SK-N-SH (cell line): ENCODE measurements around the gene SEC16A. TPM values are rescaled to one million over a fixed set of nuclear protein-coding genes. Genes with fewer than 3 reads are reported as not detected.

ENCODE experiments used
- CTCF ChIA-PET: fragments of 300-600, 350-600 bp; formaldehyde crosslinking; extraction: SDS; loops from one replicate; lab custom pipeline; 2021; lab: Yijun Ruan, JAX
- POLR2A ChIA-PET: fragments of 350-600 bp; sonication (Branson Sonifier 250); formaldehyde crosslinking; extraction: SDS; loops from one replicate; lab custom pipeline; 2020; ENCODE audit warnings: antibody characterized with exemption, inconsistent platforms; lab: Yijun Ruan, JAX
- DNase-seq: peaks from one replicate; pipeline ENCODE4 v3.0.0; 2012
- H2AFZ ChIP-seq: fragments of 200-600 bp; sonication (generic); 2 replicates; pipeline ENCODE4 v1.8.1; 2016; ENCODE audit warnings: antibody characterized with exemption, mild to moderate bottlenecking, low read depth
- H3F3A ChIP-seq: fragments of 200-600 bp; sonication (generic); replicated peaks from 2 replicates; pipeline ENCODE3; 2016; ENCODE audit warnings: antibody characterized with exemption, mild to moderate bottlenecking; ENCODE audit not compliant: insufficient read depth
- H3K27ac ChIP-seq, 2 experiments: fragments of 200-500 bp in 1 of 2; fragments of 200-600 bp in 1 of 2; sonication (Bioruptor generic) in 1 of 2; sonication (generic), shearing (Covaris generic) in 1 of 2; 2 replicates each; pipeline versions ENCODE4 v1.5.1 to v1.6.1; 2014 to 2016; ENCODE audit warnings: low read depth in 2 of 2, inconsistent platforms in 1 of 2, low read length in 1 of 2, mild to moderate bottlenecking in 1 of 2, mixed read lengths in 1 of 2
- H3K27me3 ChIP-seq: fragments of 200-600 bp; sonication (generic), shearing (Covaris generic); 2 replicates; pipeline ENCODE4 v1.6.1; 2016; ENCODE audit warnings: mixed run types; ENCODE audit not compliant: insufficient read depth
- H3K36me3 ChIP-seq, 2 experiments: fragments of 200-500 bp in 1 of 2; fragments of 200-600 bp in 1 of 2; sonication (Bioruptor generic) in 1 of 2; sonication (generic) in 1 of 2; replicated peaks in 1 of 2; 2 replicates each; pipeline versions ENCODE3 to v1.5.1; 2014 to 2016; ENCODE audit warnings: low read length in 1 of 2, mild to moderate bottlenecking in 1 of 2; ENCODE audit not compliant: insufficient read depth in 2 of 2, control insufficient read depth in 1 of 2
- H3K4me1 ChIP-seq, 2 experiments: fragments of 200-500 bp in 1 of 2; fragments of 200-600 bp in 1 of 2; sonication (Bioruptor generic) in 1 of 2; sonication (generic), shearing (Covaris generic) in 1 of 2; 2 replicates each; pipeline versions ENCODE4 v1.5.1 to v1.6.1; 2014 to 2016; ENCODE audit warnings: low read depth in 1 of 2, low read length in 1 of 2, mixed run types in 1 of 2; ENCODE audit not compliant: insufficient read depth in 2 of 2, control insufficient read depth in 1 of 2
- H3K4me2 ChIP-seq: fragments of 200-600 bp; sonication (generic), shearing (Covaris generic); 2 replicates; pipeline ENCODE4 v1.6.1; 2017; ENCODE audit warnings: mixed run types
- H3K4me3 ChIP-seq, 2 experiments: fragments of 200-500 bp in 1 of 2; fragments of 200-600 bp in 1 of 2; sonication (Bioruptor generic) in 1 of 2; sonication (generic), shearing (Covaris generic) in 1 of 2; 2 replicates each; pipeline versions ENCODE4 v1.5.1 to v1.8.1; 2014 to 2016; ENCODE audit warnings: low read depth in 2 of 2, inconsistent platforms in 1 of 2, low read length in 1 of 2, mild to moderate bottlenecking in 1 of 2, mixed read lengths in 1 of 2, moderate library complexity in 1 of 2
- H3K79me2 ChIP-seq: fragments of 200-600 bp; sonication (generic); 2 replicates; pipeline ENCODE4 v1.8.1; 2017; ENCODE audit warnings: mild to moderate bottlenecking; ENCODE audit not compliant: insufficient read depth
- H3K9ac ChIP-seq: fragments of 200-600 bp; sonication (generic); 2 replicates; pipeline ENCODE4 v1.6.1; 2017; ENCODE audit warnings: mixed run types
- H3K9me2 ChIP-seq: fragments of 200-600 bp; sonication (generic); 2 replicates; pipeline ENCODE4 v1.6.1; 2017; ENCODE audit warnings: mixed run types
- H3K9me3 ChIP-seq: fragments of 200-600 bp; sonication (generic); 2 replicates; pipeline ENCODE4 v1.6.1; 2017; ENCODE audit warnings: mixed run types, mild to moderate bottlenecking, moderate library complexity
- H4K20me1 ChIP-seq: fragments of 200-600 bp; sonication (generic); 2 replicates; pipeline ENCODE4 v1.6.1; 2017; ENCODE audit warnings: mild to moderate bottlenecking, mixed run types; ENCODE audit not compliant: insufficient read depth
- CHD2 ChIP-seq: fragments of 150-350 bp; IDR thresholded peaks from 2 replicates; pipeline ENCODE4 v1.6.1; 2018; ENCODE audit warnings: low read length; ENCODE audit not compliant: partially characterized antibody
- CTCF ChIP-seq: fragments of 200-600 bp; sonication (generic); IDR thresholded peaks from 2 replicates; pipeline ENCODE4 v1.6.1; 2017; ENCODE audit warnings: antibody characterized with exemption, mild to moderate bottlenecking, moderate library complexity
- ELF1 ChIP-seq: IDR thresholded peaks from 2 replicates; pipeline ENCODE4 v1.4.0; 2012
- FOSL2 ChIP-seq: IDR thresholded peaks from 2 replicates; pipeline ENCODE4 v1.4.0; 2012; ENCODE audit warnings: low read depth, mild to moderate bottlenecking, moderate library complexity, borderline replicate concordance
- FOXJ3 ChIP-seq: sonication (generic); formaldehyde crosslinking; IDR thresholded peaks from 2 replicates; pipeline ENCODE4 v1.5.1; 2020; ENCODE audit warnings: mild to moderate bottlenecking, missing genetic modification reagents
- GABPA ChIP-seq: IDR thresholded peaks from 2 replicates; pipeline ENCODE4 v1.4.0; 2012; ENCODE audit warnings: low read depth, mild to moderate bottlenecking
- MAX ChIP-seq: IDR thresholded peaks from 2 replicates; pipeline ENCODE4 v1.4.0; 2012; ENCODE audit warnings: low read depth
- NRF1 ChIP-seq: IDR thresholded peaks from 2 replicates; pipeline ENCODE4 v1.6.1; 2012; ENCODE audit warnings: low read depth, mild to moderate bottlenecking, low read length
- RCOR1 ChIP-seq: fragments of 150-350 bp; IDR thresholded peaks from 2 replicates; pipeline ENCODE4 v1.6.1; 2017; ENCODE audit warnings: antibody characterized with exemption, low read length
- REST ChIP-seq: IDR thresholded peaks from 2 replicates; pipeline ENCODE4 v1.6.1; 2012; ENCODE audit warnings: mild to moderate bottlenecking, low read depth, low read length, moderate library complexity
- RFX5 ChIP-seq: IDR thresholded peaks from 2 replicates; pipeline ENCODE4 v1.6.1; 2012; ENCODE audit warnings: mild to moderate bottlenecking, improper control_type of control experiment, low read length
- SMC3 ChIP-seq: IDR thresholded peaks from 2 replicates; pipeline ENCODE4 v1.6.1; 2012; ENCODE audit warnings: low read depth, low read length, improper control_type of control experiment
- TEAD4 ChIP-seq: IDR thresholded peaks from 2 replicates; pipeline ENCODE4 v1.4.0; 2012; ENCODE audit warnings: mild to moderate bottlenecking, borderline replicate concordance; ENCODE audit not compliant: insufficient read depth
- ZBTB33 ChIP-seq: IDR thresholded peaks from 2 replicates; pipeline ENCODE4 v1.4.0; 2012; ENCODE audit warnings: low read depth, borderline replicate concordance
- WGBS: methylation state at CpG from one replicate; pipeline ENCODE4 v1.1.6; 2017; ENCODE audit warnings: low lambda C conversion rate; 5-methylcytosine and 5-hydroxymethylcytosine counted together
- polyA plus RNA-seq, 3 experiments: library from polyadenylated mRNA; depleted of rRNA; stranded (reverse); fragments of >200 nt; gene quantifications; 2 replicates each; pipeline ENCODE4 v1.2.3, GENCODE V29; 2012

Gene SEC16A
- polyA plus RNA-seq, 1 of the 3 experiments (the other 2 are of a cell fraction): 25.9 TPM

GRCh38 chr9:136395020-136395340 lies 87.9 kb downstream of the SEC16A start:
- Histone ChIP-seq H3K79me2 (peaks cover 41% of the 10 kb centered on the region), H3K4me2 (no peak overlapping the region), H3K9me3 (no peaks in the 10 kb centered on the region), H4K20me1 (peaks cover 5% of the 10 kb centered on the region; the same call in 1 of the 2 replicates), H3K27ac (no peak overlapping the region), H3K36me3 (peaks cover 34 to 73% of the 10 kb centered on the region in 2 experiments), H3K9me2 (no peaks in the 10 kb centered on the region), H3K4me1 (peaks cover 3 to 13% of the 10 kb centered on the region in 2 experiments; a peak in 2 of 4 replicates), H3K4me3 (no peak overlapping the region), H3K27me3 (no peaks in the 10 kb centered on the region), H2AFZ (no peak overlapping the region), H3F3A (no peaks in the 10 kb centered on the region), H3K9ac (no peak overlapping the region)
- no peak for DNase-seq
- WGBS: 97% methylated on average over 5 of the region's 13 CpGs
- ChIA-PET CTCF (no interaction called here), POLR2A (no interaction called here)
- TF ChIP-seq RCOR1: no peak
- no peak for TF ChIP-seq FOXJ3 (CRISPR knock-in tag)
- no peak for TF ChIP-seq TEAD4
- no peak for TF ChIP-seq CTCF
- no peak for TF ChIP-seq ZBTB33
- no peak for TF ChIP-seq RFX5
- TF ChIP-seq GABPA: no peak
- no peak for TF ChIP-seq CHD2
- no peak for TF ChIP-seq REST
- TF ChIP-seq SMC3: no peak
- no peak for TF ChIP-seq NRF1
- TF ChIP-seq MAX: no peak
- TF ChIP-seq ELF1: no peak
- TF ChIP-seq FOSL2: no peak
